Endothelial cell of umbilical vein (primary cell): ENCODE data around the gene CD79B. TPM values are rescaled to one million over a fixed set of nuclear protein-coding genes. Genes with fewer than 3 reads are reported as not detected.
"Not testable (repeated sequence)": the region's sequence is repeated elsewhere in the genome, so short reads cannot be mapped to it uniquely, and the experiment has no call there.

Experiments
- BruUV-seq: library from RNA; stranded (reverse); fragments of 400-500 nt; replicated peaks from 2 replicates; lab custom pipeline; 2021; lab: Mats Ljungman, UMichigan
- CTCF ChIA-PET: fragments of 300-600, 350-600 bp; sonication (Branson Sonifier 250); formaldehyde crosslinking; loops from one replicate; lab custom pipeline; 2021; ENCODE audit warnings: antibody characterized with exemption, inconsistent platforms; lab: Charles Lee
- POLR2A ChIA-PET: fragments of 300-600, 350-600 bp; sonication (Branson Sonifier 250); formaldehyde crosslinking; loops from one replicate; lab custom pipeline; 2021; ENCODE audit warnings: antibody characterized with exemption, inconsistent platforms; lab: Charles Lee
- DNase-seq: peaks from one replicate; pipeline ENCODE4 v3.0.0-alpha.2; 2011; ENCODE audit warnings: low read depth, low spot score
- FAIRE-seq: peaks from 2 replicates; lab custom pipeline; 2011; peaks lifted over from hg19 to GRCh38; lab: Jason Lieb, UNC
- H2AFZ ChIP-seq: 2 replicates; pipeline ENCODE4 v1.6.0; 2012; ENCODE audit warnings: low read depth, low read length, control low read depth, inconsistent platforms
- H3K27ac ChIP-seq: 2 replicates; pipeline ENCODE4 v1.5.1; 2011; ENCODE audit warnings: low read depth, mild to moderate bottlenecking, control low read depth, low read length, moderate library complexity; ENCODE audit not compliant: insufficient read depth
- H3K27me3 ChIP-seq, 2 experiments: 2 replicates each; pipeline versions ENCODE4 v1.6.0 to v1.6.1; 2011; ENCODE audit warnings: low read length in 2 of 2, mixed read lengths in 1 of 2; ENCODE audit not compliant: control insufficient read depth in 2 of 2, insufficient read depth in 2 of 2
- H3K36me3 ChIP-seq, 2 experiments: 2 replicates in 1 of 2; 3 replicates in 1 of 2; pipeline ENCODE4 v1.5.1; 2011; ENCODE audit warnings: low read length in 2 of 2, mild to moderate bottlenecking in 1 of 2, moderate library complexity in 1 of 2; ENCODE audit not compliant: control insufficient read depth in 2 of 2, insufficient read depth in 2 of 2; ENCODE audit errors: extremely low read depth in 1 of 2
- H3K4me1 ChIP-seq: 3 replicates; pipeline ENCODE4 v1.5.1; 2011; ENCODE audit warnings: mild to moderate bottlenecking, low read length; ENCODE audit not compliant: control insufficient read depth, insufficient read depth; ENCODE audit errors: extremely low read depth
- H3K4me2 ChIP-seq: 2 replicates; pipeline ENCODE4 v1.6.1; 2011; ENCODE audit warnings: low read length, control low read depth, mixed read lengths; ENCODE audit not compliant: insufficient read depth
- H3K4me3 ChIP-seq, 3 experiments: fragments of 200-600 bp in 1 of 3; sonication (generic), shearing (Covaris generic) in 1 of 3; replicated peaks in 1 of 3; 2 replicates each; pipeline ENCODE4 v1.5.1; 2011 to 2016; ENCODE audit warnings: control low read depth in 3 of 3, low read length in 3 of 3, mild to moderate bottlenecking in 2 of 3, inconsistent platforms in 1 of 3, low read depth in 1 of 3, moderate library complexity in 1 of 3; ENCODE audit not compliant: insufficient read depth in 1 of 3
- H3K79me2 ChIP-seq: 2 replicates; pipeline ENCODE4 v1.6.0; 2012; ENCODE audit warnings: low read length, inconsistent platforms; ENCODE audit not compliant: control insufficient read depth, insufficient read depth
- H3K9ac ChIP-seq: replicated peaks from 2 replicates; pipeline ENCODE3; 2011; ENCODE audit warnings: low read length, control low read depth; ENCODE audit not compliant: insufficient read depth; ENCODE audit errors: extremely low read depth
- H3K9me1 ChIP-seq: replicated peaks from 3 replicates; pipeline ENCODE4 v1.6.0; 2011; ENCODE audit warnings: mild to moderate bottlenecking, low read length; ENCODE audit not compliant: control insufficient read depth, insufficient read depth; ENCODE audit errors: extremely low read depth
- H3K9me3 ChIP-seq: replicated peaks from 2 replicates; pipeline ENCODE4 v1.5.1; 2012; ENCODE audit warnings: low read length, inconsistent platforms; ENCODE audit not compliant: control insufficient read depth, insufficient read depth
- H4K20me1 ChIP-seq: replicated peaks from 2 replicates; pipeline ENCODE3; 2011; ENCODE audit warnings: mild to moderate bottlenecking, low read length; ENCODE audit not compliant: control insufficient read depth, insufficient read depth; ENCODE audit errors: extremely low read depth
- dilution Hi-C: fragments of 300-500 bp; cut with MboI; formaldehyde crosslinking; loops from one replicate; pipeline ENCODE4 v1.15.0; 2019; ENCODE audit warnings: low sequenced_read_pairs; ENCODE audit not compliant: extremely low pct_ligation_motif_present
- intact Hi-C: fragments of 100-400 bp; cut with micrococcal nuclease; formaldehyde crosslinking; loops from one replicate; pipeline ENCODE4 v1.10.0; 2022
- polyA plus RNA-seq, 4 experiments: library from polyadenylated mRNA; depleted of rRNA in 3 of 4; stranded (reverse) in 3 of 4; unstranded in 1 of 4; fragments of >200 nt; gene quantifications; 2 replicates each; pipeline versions ENCODE4 v1.2.1 to v1.2.3, GENCODE V29; 2011 to 2012; ENCODE audit warnings: missing spikeins in 1 of 4
- total RNA-seq: library from RNA; stranded (reverse); gene quantifications from 2 replicates; pipeline ENCODE4 v1.2.3, GENCODE V29; 2021
- TF ChIP-seq, protein P1 (sequence below), 2 donors: IDR thresholded peaks; 1 replicate in 1 of 2; 2 replicates in 1 of 2; pipeline ENCODE4 v1.5.1; 2011; ENCODE audit warnings: low read length in 2 of 2, mild to moderate bottlenecking in 2 of 2, moderate library complexity in 2 of 2, control low read depth in 1 of 2, inconsistent platforms in 1 of 2, low read depth in 1 of 2; ENCODE audit not compliant: insufficient read depth in 1 of 2; ENCODE audit errors: extremely low read depth in 1 of 2

CD79B gene
- total and polyA plus RNA-seq, 2 donors (not counting 3 experiments of a cell fraction or from before 2014, with no cell fraction given), result 2.1 to 3.9 TPM

- BruUV-seq, H3K27ac ChIP-seq, H2AFZ ChIP-seq, H3K9me1 ChIP-seq, H3K4me3 ChIP-seq, H3K79me2 ChIP-seq, intact Hi-C loops, H3K4me1 ChIP-seq, H4K20me1 ChIP-seq, POLR2A ChIA-PET, DNase-seq, dilution Hi-C loops, H3K36me3 ChIP-seq, H3K27me3 ChIP-seq, H3K4me2 ChIP-seq, H3K9ac ChIP-seq, H3K9me3 ChIP-seq, FAIRE-seq: not testable (repeated sequence)
- CTCF ChIA-PET, result interaction anchor here (0.8 to 2.1 kb wide), 6 partner anchors 9 to 54 kb away, joined by 3 to 5 read pairs (median 4); no protein-coding TSS in a partner anchor
- TF ChIP-seq, protein P1, sequence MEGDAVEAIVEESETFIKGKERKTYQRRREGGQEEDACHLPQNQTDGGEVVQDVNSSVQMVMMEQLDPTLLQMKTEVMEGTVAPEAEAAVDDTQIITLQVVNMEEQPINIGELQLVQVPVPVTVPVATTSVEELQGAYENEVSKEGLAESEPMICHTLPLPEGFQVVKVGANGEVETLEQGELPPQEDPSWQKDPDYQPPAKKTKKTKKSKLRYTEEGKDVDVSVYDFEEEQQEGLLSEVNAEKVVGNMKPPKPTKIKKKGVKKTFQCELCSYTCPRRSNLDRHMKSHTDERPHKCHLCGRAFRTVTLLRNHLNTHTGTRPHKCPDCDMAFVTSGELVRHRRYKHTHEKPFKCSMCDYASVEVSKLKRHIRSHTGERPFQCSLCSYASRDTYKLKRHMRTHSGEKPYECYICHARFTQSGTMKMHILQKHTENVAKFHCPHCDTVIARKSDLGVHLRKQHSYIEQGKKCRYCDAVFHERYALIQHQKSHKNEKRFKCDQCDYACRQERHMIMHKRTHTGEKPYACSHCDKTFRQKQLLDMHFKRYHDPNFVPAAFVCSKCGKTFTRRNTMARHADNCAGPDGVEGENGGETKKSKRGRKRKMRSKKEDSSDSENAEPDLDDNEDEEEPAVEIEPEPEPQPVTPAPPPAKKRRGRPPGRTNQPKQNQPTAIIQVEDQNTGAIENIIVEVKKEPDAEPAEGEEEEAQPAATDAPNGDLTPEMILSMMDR (IDR thresholded peaks at IDR 0.05; ENCODE audit: extremely low read depth in 1 of 2, insufficient read depth in 1 of 2, low read depth in 1 of 2, low read length in 2 of 2), result peak in 1 of 2 donors; percentile 22
Observed at GRCh38 chr17:63892316-63893037, 39.7 kb downstream of the CD79B start.

GRCh38 chr17:63889026-63889848, 42.9 kb downstream of the CD79B start:
- H3K4me3 ChIP-seq, H2AFZ ChIP-seq, POLR2A ChIA-PET, H3K36me3 ChIP-seq, H3K4me2 ChIP-seq, H3K27me3 ChIP-seq, H3K9me3 ChIP-seq, BruUV-seq, H3K9ac ChIP-seq, intact Hi-C loops, H4K20me1 ChIP-seq, H3K9me1 ChIP-seq, H3K27ac ChIP-seq, H3K79me2 ChIP-seq, dilution Hi-C loops, H3K4me1 ChIP-seq: not testable (repeated sequence)
- peak; percentile 81 for FAIRE-seq
- CTCF ChIA-PET, result interaction anchor here (0.6 to 2.8 kb wide), 12 partner anchors 9 to 245 kb away, joined by 3 to 16 read pairs (median 4); no protein-coding TSS in a partner anchor
- DNase-seq, result peak; percentile 27
- TF ChIP-seq, protein P1 (IDR thresholded peaks at IDR 0.05; ENCODE audit: extremely low read depth in 1 of 2, insufficient read depth in 1 of 2, low read depth in 1 of 2, low read length in 2 of 2), result peak; percentile 10 to 49

DNA sequence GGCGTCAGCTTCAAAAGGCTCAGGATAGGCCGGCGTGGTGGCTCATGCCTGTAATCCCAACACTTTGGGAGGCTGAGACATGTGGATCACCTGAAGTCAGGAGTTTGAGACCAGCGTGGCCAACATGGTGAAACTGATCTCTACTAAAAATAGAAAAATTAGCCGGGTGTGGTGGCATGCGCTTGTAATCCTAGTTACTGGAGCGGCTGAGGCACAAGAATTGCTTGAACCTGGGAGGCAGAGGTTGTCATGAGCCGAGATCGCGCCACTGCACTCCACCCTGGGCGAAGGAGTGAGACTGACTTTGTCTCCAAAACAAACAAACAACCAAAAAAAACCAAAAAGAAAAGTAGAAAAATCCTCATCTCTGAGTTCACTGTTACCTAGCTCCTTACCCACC, 47.0 kb downstream of the CD79B start:
- POLR2A ChIA-PET, H3K9me1 ChIP-seq, H3K4me3 ChIP-seq, H3K27me3 ChIP-seq, H3K4me1 ChIP-seq, H4K20me1 ChIP-seq, intact Hi-C loops, DNase-seq, H3K4me2 ChIP-seq, H3K27ac ChIP-seq, H3K36me3 ChIP-seq, dilution Hi-C loops, H2AFZ ChIP-seq, H3K9me3 ChIP-seq, BruUV-seq, H3K79me2 ChIP-seq, FAIRE-seq, H3K9ac ChIP-seq: not testable (repeated sequence)
- CTCF ChIA-PET, result interaction anchor here (0.9 kb wide), 1 partner anchor 248 kb away, joined by 4 read pairs; no protein-coding TSS in a partner anchor
